Posterior vena cava (tissue), 2 donors: ENCODE results near the gene ADM2. TPM values are rescaled to one million over a fixed set of nuclear protein-coding genes. Genes with fewer than 3 reads are reported as not detected.
"Not testable (repeated sequence)": the region's sequence is repeated elsewhere in the genome, so short reads cannot be mapped to it uniquely, and the experiment has no call there.

Source experiments
- DNase-seq: peaks from one replicate; pipeline ENCODE4 v3.0.0-alpha.2; 2020; ENCODE audit warnings: low spot score
- intact Hi-C, 2 donors: fragments of 100-400 bp; cut with DNase I; formaldehyde crosslinking; loops; one replicate each; pipeline versions ENCODE4 v1.14.1 to v1.14.2; 2022 to 2023
- long read RNA-seq, 2 donors: library from polyadenylated mRNA; unstranded; transcript quantifications; one replicate each; pipeline ENCODE4 v2.0.0, GENCODE V29; 2020 to 2021
- total RNA-seq, 2 donors: library from RNA; stranded (reverse); fragmentation: NEBNext Ultra II Directional; extraction: Animal tissue kit (Norgen Biotek cat#: 25700); gene quantifications; one replicate each; pipeline ENCODE4 v1.2.1, GENCODE V29; 2021
- donor health status: DM: yes; HTN: yes; CAD: no.
- donor health status: DM: yes; HTN: yes; CAD: no.

ADM2 gene, protein sequence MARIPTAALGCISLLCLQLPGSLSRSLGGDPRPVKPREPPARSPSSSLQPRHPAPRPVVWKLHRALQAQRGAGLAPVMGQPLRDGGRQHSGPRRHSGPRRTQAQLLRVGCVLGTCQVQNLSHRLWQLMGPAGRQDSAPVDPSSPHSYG
- total RNA-seq = under 1 TPM; 0.14 to 0.56 TPM
- long read RNA-seq, donor 1 = 0 reads
- long read RNA-seq, donor 2 = 0 reads

DNA sequence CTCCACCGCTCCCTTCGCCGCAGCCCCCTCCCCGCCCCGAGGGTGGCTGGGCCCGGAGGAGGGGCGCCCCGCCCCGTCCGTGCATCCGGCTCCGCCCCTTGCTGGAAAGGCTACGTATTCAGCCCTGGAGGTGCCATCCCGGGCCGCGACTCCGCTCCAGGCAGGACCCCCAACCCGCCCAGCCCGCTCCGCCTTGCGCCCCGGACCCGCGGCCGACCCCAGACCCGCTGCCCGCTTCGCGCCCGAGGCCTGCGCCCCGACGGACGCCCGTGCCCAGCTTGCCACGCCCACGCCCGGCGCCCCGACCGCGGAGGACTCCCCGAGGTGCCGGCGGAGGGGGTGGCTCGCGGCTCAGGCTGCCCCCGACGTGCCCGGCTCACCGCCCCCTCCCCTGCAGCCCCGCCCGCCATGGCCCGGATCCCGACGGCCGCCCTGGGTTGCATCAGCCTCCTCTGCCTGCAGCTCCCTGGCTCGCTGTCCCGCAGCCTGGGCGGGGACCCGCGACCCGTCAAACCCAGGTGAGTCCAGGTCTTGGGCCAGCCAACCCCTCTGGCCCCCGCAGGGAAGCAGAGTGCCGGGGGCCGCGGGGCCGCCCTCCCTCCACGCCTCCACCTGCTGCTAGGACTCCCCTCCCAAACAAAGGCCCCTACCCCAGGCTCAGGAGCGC, at the start of gene ADM2:
TSS of gene ADM2 (plus strand) at position 104 of the 667 bp plus-strand sequence. CDS start at position 409, 305 bp downstream.
- DNase-seq = no peak
- intact Hi-C loops = no loop called here

DNA sequence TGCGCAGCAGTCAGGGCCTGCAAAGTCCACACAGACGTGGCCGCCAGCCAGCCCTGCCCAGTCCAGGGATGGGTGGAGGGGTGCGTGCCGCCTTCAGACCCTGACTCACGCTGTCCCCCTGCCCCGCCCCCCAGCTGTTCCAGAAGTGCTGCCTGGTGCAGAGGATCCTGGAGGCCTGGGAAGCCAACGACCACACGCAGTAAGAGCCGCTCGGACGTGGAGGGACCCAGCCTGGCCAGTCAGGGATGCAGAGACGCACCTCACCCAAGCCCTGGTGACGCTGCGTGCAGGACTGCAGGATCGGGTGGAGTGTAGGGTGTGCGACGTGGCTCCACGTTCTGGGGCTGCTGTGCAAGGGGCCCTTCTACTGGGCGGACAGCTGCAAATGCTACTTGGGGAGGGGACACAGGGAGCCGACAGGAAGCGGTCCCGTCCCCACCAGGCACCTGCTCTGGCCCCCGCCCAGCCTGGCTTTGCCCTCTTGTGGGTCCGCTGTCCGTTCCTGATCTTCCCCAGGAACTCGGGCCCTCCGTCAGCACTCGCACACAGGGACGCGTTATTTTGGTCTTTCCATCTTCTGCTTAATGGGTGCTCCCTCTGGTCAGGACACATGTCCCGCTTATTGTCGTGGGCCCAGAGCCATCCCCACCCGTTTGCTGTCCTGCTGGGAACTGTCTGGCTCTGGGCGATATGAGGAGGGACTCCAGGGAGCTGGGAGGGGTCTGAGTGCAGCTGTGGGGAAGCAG, 49.0 kb upstream of the ADM2 start:
- DNase-seq = peak; percentile 76
- intact Hi-C loops = no loop called here

DNA sequence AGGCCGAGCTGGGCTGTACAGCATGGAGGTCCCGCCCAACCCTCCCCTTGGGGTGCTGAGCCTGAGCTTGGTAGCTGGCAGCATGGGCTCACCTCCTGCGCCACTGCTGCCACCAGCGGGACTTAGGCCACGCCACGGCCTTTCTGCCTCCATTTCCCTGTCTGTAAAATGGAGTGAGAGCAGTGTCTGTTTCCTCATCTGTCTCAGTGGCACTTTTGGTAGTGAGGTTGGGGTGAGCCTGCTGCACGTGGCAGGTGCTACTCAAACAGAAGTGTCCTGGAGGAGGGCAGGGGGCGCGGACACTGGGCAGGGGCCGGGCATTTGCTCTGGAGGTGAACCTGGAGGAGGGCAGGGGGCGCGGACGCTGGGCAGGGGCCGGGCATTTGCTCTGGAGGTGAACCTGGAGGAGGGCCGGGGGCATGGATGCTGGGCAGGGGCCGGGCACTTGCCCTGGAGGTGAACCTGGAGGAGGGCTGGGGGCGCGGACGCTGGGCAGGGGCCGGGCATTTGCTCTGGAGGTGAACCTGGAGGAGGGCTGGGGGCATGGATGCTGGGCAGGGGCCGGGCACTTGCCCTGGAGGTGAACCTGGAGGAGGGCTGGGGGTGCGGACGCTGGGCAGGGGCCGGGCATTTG, 48.3 kb upstream of the ADM2 start:
- DNase-seq = peak; percentile 59
- intact Hi-C loops = not testable (repeated sequence)

DNA sequence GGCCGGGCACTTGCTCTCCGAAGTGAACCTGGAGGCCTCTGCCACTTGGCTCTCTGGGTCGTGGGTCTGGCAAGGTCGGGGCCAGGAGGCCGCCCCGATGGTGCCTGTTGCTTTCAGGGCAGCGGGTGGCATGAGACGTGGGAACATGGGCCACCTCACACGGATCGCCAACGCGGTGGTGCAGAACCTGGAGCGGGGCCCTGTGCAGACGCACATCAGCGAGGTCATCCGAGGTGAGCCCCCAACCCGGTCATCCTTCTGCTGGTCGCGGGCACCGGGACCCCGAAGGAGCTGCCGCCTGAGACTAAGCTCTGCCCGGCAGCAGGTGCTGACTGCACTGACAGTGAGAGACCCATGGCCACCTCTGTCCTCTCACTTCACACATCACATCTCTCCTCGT, 46.5 kb upstream of the ADM2 start:
- DNase-seq = peak; percentile 81
- intact Hi-C loops = no loop called here

DNA sequence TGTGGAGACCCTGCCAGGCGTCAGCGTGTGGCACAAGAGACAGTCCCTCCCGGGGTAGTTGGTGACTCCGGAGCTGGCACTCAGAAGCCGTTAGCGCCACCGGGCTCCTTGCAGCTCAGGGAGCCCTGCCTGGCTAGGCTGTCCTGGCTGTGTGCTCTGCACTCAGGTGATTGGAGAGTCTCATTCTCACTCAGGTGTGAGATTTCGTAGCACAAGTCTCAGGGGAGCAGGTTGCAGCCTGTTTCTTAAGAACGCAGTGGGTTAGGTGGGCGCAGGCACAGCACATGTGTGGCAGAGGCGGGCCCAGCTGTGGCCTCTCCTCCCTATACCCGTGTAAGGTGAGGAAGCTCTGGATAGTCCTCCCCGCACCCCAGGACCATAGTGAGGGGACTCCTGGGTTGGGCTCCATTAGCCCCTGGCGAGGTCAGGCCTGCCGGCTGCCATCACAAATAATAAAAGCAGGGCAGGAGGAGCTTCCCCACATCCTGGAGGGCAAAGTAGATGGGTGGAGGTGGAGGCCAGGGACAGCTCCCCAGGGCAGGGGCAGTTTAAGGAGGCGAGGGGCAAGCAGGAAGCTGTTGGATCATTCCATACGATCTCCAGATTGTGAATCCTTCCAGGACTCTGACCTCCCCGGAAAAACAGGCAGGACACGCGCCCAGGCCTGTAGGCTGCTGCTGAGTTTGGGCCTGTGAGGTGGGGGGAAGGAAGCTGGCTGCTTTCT, 45.9 kb upstream of the ADM2 start:
- peak; percentile 66 for DNase-seq
- intact Hi-C loops = no loop called here

DNA sequence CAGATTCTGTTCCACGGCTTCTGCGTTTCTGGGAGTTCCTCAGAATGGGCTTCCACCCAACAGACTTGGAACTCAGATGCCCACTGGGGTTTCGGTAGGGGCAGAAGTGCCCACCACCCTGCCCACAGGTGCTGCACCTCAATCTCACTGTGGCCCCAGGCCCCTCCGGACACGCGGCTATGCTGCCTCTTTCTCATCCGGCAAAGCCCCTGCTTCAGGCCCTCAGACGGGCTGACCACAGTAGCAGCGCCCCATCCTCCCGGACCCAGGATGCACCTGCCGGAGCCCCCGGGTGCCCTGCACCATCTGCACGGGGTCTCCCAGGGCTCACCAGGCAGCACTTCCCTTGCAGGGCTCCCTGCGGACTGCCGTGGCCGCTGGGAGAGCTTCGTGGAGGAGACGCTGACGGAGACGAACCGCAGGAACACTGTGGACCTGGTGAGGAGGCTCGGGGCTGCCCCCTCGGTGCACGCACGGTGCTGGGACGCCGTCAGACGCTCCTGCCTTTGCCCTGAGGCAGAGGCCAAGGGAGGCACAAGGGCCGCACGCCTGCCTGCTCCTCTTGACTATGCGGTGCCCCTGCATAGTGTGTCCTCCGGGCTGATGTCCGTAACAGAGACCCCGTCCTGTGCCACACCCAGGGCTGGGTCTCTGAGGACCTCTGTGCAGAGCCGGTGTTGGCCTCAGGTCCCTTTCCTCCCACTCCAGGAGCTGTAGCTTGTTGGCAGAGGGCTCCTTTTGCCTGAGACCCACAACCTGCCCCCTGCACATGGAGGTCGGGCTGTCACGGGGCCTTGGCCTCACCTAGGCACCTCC, 45.1 kb upstream of the ADM2 start:
- DNase-seq = peak; percentile 73
- intact Hi-C loops = no loop called here

DNA sequence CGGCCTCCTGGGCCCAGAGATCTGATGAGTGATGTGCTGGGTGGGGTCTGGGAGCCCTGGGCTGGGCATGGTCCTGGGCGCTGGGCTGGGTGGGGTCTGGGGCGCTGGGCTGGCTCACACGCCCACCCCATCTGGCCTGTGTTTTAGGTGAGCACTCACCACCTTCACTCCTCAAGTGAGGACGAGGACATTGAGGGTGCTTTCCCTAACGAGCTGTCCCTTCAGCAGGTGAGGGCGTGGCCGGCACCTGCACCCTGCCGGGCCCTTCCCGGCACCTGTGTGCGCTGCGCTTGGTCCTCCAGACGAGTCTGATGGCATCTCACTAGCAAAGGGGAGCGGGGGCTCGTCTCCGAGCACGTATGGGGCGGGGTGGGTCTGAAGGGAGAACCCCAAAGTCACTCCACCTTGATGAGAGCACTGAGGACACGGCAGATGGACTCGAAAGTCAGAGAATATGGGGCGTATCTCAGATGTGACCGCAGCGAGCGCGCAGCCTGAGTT, 44.5 kb upstream of the ADM2 start:
- peak; percentile 66 for DNase-seq

DNA sequence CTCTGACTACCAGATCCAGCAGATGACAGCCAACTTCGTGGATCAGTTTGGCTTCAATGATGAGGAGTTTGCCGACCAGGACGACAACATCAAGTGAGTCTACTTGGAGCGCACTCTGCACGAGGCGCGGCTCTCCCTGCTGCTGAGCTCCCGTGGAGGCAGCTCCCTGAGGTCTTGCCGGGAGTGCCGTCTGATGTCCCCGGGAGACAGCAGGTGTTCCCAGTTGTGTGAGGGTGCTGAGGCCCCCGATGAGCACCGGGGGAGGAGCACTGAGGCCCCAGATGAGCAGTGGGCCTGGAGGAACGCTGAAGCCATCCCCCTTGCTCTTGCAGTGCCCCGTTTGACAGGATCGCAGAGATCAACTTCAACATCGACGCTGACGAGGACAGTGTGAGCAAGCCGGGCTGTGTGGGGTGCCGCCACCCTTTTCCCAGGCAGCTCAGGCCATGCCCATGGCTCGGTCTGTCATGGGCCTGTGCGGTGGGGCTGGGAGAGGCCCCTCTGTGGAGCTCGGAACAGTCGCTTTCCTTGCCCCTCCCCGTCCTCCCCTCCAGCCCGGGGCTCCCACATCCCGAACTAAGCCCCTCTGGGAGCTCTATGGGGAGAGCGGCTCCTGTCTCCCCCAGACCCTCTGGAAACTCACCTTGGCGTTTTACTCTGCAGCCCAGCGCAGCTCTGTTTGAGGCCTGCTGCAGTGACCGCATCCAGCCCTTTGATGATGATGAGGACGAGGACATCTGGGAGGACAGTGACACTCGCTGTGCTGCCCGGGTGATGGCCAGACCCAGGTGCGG, 43.6 kb upstream of the ADM2 start:
- intact Hi-C loops = no loop called here
- no peak for DNase-seq

More for the DNA sequence above, 44.5 kb upstream of the ADM2 start:
- intact Hi-C loops = no loop called here

DNA sequence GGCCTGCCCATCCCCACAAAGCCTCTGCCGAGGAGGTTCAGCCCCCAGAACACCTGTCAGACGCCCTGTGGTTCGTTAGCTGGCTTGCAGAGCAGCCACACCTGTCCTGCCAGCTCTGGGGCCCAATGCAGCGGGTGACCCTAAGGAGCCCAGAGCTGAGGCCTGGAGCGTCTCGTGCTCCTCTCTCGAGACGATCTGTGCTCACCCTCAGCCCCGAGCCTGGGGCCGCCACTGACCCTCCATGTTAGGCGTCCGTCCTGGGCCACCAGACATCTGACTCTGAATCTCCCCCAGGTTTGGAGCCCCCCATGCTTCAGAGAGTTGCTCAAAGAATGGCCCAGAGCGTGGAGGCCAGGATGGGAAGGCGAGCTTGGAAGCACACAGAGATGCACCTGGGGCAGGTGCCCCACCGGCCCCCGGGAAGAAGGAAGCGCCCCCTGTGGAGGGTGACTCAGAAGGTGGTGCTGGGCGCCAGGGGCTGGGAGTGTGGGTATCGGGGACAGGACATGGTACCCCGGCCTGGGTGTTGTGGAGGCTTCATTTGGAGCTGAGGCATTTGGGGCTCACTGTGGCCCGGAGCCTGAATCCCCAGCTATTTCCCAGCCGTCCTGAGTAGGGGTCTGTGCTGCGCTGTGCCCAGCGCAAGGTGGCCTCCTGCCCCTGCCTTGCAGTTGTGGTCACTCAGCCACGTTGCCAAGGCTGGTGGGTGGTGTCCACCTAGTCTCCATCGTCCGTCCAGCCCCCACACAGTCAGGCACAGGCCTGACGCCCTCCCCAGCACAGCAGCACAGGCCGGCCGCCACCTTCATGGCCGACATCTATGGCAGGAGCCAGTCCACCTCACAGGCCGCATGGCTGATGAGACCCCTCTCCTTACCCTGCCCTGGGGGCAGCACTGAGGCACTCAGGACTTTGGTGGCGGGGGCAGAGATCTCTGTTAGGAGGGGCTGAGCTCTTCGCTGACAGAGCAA, 42.8 kb upstream of the ADM2 start:
- intact Hi-C loops = no loop called here
- no peak for DNase-seq

DNA sequence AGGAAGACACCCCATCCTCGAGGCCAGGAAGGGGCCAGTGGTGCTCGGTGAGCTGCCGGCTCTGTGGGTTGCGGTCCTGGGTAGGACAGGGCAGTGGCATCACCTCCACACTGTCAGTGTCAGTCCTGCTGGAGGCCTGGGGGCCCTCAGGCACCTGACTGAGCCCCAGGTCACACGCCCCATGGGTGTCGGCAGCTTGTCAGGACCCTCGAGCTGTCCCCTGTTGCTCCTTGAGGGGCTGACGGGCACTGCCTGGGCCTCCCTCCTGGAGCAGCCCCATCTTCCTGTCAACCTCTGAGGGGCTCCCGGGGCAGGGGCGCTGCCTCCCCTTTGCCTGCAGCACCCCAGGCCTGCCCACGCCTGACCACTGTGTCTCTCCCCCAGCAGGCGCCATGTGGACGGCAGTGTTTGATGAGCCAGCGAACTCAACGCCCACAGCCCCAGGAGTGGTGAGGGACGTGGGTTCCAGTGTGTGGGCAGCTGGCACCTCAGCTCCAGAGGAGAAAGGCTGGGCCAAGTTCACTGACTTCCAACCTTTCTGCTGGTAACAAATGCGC, 42.0 kb upstream of the ADM2 start:
- no peak for DNase-seq

DNA sequence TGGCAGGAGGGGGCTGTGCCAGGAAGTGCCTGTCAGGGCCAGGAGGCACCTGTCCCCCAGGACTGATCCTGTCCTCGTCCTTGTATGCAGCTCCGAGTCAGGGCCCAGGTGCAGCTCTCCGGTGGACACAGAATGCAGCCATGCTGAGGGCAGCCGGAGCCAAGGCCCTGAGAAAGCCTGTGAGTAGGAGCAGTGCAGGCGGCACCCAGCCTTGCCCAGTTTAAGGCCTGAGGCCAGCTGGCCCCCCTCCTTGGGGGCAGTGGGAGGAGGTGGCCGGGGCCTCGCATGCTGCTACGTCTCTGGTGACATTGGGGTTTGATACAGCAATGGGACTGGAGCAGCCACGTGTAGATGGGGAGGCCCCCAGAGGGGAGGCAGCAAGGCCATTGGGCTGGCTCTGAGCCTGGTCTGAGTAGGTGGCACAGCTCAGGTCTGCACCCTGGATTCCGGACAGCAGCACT, 41.4 kb upstream of the ADM2 start:
- DNase-seq = no peak

More for the DNA sequence above, 42.0 kb upstream of the ADM2 start:
- intact Hi-C loops = no loop called here

DNA sequence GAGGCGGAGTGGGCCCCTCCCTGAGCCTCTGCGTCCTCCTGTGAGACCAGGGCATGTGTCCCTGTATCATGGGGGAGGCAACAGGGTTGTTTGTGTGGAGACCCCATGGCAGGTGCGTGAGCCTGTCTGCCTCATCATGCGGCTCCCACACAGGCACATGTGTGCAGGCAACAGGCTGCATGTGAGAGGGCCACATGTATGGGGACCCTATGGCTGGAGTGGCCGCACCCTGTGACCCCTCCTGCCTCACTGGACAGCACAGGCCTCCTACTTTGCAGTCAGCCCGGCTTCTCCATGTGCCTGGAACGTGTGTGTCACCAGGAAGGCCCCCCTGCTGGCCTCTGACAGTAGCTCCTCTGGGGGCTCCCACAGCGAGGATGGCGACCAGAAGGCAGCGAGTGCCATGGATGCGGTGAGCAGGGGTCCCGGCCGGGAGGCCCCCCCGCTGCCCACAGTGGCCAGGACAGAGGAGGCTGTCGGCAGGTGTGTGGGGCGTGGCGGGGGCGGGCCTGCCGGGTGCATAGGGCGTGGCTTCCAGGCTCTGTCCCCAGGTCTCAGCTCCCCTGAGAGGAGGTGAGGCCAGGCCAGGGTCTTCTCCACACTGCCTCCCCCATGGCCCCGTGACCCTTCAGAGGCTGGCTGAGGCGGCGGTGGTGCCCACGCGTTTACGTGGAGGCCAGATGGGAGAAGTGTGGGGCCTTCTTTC, 40.6 kb upstream of the ADM2 start:
- DNase-seq = no peak
- intact Hi-C loops = no loop called here

More for the DNA sequence above, 41.4 kb upstream of the ADM2 start:
- intact Hi-C loops = no loop called here

DNA sequence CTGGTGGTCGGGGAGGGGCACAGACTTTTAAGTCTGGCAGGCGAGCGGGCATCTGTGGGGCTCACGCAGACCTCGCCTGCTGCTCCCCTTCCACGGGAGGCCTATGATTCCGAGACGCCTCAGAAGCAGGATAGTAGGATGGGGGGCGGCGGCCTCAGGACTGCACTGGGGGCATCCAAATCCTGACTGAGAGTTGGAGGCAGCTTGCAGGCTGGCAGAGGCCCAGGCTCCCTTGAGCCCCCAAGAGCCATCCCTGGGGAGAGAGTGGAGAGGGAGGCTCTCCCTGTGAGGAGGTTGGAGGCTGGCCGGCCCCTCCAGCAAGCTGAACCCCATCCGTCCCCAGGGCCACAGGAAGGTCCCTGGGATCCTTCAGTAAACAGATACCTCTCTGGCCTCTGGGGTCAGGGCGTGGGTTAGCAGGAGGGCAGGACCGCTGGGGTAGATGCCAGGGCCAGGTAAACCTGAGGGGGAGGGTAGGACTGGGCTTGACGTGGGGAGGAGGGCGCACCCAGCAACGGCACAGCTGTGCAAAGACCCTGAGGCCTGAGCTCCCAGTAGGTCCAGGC, 39.8 kb upstream of the ADM2 start:
- intact Hi-C loops = no loop called here
- DNase-seq = no peak

DNA sequence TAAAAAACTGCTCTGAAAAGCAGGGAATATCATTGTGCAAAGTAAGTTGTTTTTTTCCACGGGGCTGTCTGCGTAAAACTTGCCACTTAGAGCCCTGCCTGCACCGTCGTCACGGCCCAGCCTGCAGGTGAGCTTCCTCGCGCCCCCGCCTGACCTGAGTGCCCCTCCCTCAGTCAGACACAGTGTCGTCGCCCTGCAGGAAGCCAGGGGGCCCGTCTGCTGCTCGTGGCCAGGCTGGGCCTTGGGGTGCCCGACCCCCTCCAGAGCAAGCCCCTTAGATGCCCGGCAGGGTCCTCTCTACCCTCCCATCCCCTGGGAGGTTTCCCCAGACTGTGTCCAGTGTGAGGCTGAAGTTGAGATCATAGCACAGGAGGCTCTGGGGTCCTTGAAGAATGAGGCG, 38.1 kb upstream of the ADM2 start:
- DNase-seq = no peak
- intact Hi-C loops = no loop called here
